ENCODE measurements around the gene HIPK3. TPM values are rescaled to one million over a fixed set of nuclear protein-coding genes. Genes with fewer than 3 reads are reported as not detected.

HIPK3 gene
- total RNA-seq, 4 donors from 2014 or later: 233 to 345 (median 278) TPM

DNA sequence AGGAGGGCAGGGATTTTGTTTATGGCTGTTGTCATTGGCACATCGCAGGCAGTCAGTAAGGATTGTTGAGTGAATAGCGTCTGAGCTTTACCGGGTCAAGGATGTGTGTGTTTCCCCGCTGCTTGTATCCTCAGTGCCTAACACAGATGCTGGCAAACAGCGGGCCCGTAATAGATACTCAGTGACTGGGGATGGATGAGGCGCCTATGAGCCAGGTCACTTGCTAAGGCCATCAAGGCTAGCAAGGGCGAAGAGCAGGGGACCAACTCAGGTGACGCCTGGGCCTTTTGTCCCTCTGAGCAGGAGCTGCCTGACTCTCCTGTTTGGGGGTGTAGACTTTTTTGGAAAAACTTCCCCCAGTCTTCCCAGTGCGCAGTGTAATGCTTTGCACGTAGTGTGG, 118.1 kb downstream of the HIPK3 start:
- DNase-seq (ENCODE audit: low spot score) (no peak), ATAC-seq (ENCODE audit: low FRiP score) (no peak)
- TF ChIP-seq, protein P1, sequence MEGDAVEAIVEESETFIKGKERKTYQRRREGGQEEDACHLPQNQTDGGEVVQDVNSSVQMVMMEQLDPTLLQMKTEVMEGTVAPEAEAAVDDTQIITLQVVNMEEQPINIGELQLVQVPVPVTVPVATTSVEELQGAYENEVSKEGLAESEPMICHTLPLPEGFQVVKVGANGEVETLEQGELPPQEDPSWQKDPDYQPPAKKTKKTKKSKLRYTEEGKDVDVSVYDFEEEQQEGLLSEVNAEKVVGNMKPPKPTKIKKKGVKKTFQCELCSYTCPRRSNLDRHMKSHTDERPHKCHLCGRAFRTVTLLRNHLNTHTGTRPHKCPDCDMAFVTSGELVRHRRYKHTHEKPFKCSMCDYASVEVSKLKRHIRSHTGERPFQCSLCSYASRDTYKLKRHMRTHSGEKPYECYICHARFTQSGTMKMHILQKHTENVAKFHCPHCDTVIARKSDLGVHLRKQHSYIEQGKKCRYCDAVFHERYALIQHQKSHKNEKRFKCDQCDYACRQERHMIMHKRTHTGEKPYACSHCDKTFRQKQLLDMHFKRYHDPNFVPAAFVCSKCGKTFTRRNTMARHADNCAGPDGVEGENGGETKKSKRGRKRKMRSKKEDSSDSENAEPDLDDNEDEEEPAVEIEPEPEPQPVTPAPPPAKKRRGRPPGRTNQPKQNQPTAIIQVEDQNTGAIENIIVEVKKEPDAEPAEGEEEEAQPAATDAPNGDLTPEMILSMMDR (IDR thresholded peaks at IDR 0.05): no peak

- DNase-seq (ENCODE audit: low spot score) (no peak), ATAC-seq (ENCODE audit: low FRiP score) (no peak)
- TF ChIP-seq, protein P1 (IDR thresholded peaks at IDR 0.05): no peak
These were observed 118.6 kb downstream of the HIPK3 start, which contains the start of gene KIAA1549L for GRCh38 chr11:33375688-33376311. Gene KIAA1549L (plus strand): TSS chr11:33376108.

DNA sequence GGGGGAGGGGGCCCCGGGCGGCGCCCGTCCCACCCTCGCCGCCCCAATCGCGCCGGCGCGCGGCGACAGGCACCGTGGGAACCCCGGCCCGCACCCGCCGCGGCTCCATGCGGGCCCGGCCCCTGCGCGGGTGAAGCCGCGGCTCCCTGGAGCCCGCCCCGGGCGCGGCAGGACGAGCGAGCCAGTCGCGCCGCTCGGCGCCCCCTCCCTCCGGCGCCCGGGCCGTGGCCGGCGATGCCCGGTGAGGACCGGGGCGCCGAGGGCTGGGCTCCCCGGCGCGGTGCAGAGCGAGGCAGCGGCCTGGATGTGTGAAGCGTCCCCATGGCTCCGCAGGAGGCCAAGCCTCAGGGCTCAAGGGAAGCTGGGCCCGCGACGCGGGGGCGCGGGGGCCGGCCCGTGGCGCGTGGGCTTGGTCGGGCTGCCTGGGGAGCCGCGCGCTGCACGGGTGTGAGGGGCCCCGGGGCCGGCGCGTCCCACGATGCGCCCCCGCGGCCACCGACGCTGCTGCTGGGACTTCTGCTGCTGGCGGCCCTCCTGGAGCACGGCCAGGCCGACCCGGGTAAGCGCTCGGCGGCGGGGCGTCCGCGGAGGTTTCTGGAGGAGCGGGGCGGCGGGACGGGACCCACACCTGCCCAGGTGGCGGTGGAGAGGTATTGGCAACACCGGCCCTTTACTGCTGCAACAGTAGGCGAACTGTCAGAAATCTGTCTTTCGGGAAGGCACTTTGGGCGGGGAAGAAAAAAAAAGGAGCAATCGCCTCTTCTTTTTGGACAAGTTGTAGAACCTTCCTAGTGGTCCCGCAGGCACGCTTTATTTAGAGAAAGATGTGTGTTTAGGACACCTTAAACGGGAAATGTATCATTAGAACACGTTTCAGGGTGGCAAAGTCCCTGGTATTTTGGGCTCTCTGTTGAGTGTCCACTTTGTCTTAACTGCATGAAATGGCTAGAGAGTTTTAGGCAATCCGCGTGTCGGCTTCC, 119.4 kb downstream of the HIPK3 start:
- TF ChIP-seq, protein P1 (IDR thresholded peaks at IDR 0.05): no peak
- DNase-seq (ENCODE audit: low spot score) (no peak), ATAC-seq (ENCODE audit: low FRiP score) (peak; percentile 26)

DNA sequence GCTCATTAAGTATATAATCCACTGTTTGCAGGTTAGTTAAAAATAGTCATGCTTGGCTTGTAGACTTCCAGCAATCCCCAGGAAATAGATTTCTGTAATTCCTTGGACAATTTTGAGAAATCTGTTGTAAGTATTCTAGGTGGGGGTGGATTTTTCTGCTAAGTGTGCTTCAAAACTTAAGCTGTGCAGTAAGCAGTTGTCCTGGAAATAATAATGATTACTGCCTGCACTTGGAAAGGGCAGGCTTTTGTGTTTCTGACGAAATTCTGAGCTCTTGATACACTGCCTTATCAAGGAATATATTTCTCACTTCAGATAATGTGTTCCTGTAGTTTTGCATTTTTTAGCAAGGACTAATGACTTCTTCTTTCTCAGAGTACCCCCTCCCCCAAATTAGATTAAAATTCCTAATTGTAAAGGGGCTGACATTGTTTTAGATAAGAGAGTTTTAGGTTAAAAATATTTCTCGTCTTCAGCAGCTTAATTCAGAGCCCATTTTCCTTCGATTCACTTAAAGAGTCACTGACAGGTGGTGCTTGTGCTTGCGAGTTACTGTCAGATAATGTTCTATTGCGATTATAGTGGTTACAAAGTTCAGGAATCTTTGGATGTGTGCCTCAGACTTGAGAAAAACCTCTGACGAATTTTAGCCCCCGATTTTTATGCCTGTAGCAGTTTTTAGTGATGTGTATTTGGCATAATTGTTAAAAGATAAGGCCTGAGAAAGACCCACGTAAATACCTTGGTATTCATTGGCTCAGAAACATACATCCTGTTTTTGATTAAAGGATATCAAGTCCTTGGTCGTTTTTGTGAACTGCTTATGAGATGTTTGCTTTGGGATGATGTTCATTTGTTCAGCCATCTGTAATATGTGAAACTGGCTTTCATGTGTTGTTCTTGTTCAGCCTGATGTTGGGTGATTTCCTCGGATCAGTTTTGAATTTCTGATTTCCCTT, 120.5 kb downstream of the HIPK3 start:
- TF ChIP-seq, protein P1 (IDR thresholded peaks at IDR 0.05): no peak
- ATAC-seq (ENCODE audit: low FRiP score): peak; percentile 49
- DNase-seq (ENCODE audit: low spot score): no peak

DNA sequence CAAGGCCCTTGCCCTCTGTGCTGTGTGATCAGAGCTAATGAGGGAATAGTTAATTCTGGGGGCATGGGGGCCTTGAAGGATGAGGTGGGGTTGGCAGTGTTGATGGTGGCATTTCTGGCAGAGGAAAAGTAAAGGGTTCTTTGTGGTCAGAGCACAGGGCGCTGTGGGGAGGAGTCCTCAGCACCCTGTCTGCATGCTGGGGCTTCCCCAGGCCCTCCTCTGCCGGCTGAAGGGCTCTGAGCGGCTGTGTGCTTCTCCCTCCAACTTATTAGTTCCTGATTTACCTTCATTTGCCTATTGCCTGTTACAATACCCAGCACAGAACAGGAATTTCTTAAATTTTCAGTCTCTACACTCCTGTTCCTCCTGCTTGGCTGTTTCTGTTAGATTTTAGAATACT, 122.8 kb downstream of the HIPK3 start:
- TF ChIP-seq, protein P1 (IDR thresholded peaks at IDR 0.05): no peak
- ATAC-seq (ENCODE audit: low FRiP score): no peak
- no peak for DNase-seq (ENCODE audit: low spot score)

DNA sequence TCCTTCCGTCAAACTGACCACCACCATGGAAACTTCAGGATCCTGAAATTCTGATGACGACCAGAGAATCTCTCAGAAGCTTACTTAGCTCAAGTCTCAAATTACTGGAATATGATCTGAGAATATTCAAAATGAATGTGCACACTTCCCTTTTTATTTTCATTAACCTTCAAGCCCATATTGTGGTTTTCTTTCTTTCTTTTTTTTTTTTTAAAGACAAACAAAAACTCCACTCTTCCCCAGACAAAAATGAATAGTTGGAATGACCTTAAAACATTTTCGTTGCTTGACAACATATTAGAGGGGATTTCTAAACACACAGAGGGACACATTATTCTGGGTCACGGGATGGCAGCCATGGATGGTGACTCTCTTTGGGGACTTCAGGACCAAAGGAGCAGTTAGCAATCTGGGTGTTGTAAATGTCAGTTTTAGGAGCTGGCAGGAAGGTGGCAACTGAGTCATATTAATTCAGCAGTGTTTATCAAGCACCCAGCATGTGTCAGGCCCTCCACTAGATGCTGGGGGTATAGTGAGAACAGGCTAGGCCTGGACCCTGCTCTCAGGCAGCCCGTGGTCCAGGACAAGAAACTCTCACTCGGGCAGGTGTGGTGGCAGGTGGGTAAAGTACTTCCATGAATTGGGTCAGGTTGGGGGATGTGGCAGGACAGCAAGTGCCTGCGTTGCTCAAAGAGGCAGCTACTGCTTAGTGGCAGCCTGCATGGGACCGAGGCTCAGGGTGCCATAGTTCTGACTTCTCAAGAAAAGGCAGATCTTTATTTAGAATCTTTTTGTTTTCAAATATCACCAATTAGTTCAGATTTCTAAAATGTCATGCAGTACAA, 126.1 kb downstream of the HIPK3 start:
- TF ChIP-seq, protein P1 (IDR thresholded peaks at IDR 0.05): no peak

More for the DNA sequence above, 126.1 kb downstream of the HIPK3 start:
- no peak for ATAC-seq (ENCODE audit: low FRiP score)
- no peak for DNase-seq (ENCODE audit: low spot score)
